ENCODE data around the gene ZNF227.

Gene ZNF227

DNA sequence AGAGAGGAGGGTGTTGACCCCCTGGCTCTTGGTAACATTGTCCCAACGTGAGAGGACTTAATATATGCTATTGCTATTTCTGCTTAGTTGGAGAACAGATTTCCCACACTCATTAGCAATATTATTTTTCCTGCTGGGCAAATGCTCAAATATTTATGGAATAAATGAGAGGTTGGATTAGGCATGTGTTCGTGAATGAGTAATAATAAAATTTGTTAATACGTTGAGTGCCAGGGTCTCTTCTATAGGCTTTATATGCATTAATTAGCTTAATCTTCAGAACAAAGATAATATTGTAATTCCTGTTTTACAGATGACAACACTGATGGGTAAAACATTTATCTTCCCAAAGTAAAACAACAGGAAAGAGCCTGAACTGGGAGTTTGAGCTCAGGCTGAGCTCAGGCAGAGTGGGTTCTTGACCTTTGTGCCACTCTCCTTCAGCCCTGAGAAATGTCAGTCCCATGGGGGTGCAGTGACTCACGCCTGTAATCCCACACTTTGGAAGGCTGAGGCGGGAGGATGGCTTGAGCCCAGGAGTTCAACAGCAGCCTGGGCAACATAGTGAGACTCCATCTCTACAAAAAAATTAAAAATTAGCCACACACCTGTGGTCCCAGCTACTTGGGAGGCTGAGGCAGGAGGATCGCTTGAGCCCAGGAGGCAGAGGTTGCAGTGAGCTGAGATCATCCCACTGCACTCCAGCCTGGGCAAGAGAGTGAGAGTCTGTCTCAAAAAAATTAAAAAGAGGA is 48.5 kb downstream of the ZNF227 start:
- no peak for DNase-seq (ENCODE audit: low spot score)
- in situ Hi-C loops (cut with MboI; ENCODE audit: low sequenced_read_pairs, unreplicated experiment), result no loop called here
- TF ChIP-seq, protein P1, sequence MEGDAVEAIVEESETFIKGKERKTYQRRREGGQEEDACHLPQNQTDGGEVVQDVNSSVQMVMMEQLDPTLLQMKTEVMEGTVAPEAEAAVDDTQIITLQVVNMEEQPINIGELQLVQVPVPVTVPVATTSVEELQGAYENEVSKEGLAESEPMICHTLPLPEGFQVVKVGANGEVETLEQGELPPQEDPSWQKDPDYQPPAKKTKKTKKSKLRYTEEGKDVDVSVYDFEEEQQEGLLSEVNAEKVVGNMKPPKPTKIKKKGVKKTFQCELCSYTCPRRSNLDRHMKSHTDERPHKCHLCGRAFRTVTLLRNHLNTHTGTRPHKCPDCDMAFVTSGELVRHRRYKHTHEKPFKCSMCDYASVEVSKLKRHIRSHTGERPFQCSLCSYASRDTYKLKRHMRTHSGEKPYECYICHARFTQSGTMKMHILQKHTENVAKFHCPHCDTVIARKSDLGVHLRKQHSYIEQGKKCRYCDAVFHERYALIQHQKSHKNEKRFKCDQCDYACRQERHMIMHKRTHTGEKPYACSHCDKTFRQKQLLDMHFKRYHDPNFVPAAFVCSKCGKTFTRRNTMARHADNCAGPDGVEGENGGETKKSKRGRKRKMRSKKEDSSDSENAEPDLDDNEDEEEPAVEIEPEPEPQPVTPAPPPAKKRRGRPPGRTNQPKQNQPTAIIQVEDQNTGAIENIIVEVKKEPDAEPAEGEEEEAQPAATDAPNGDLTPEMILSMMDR (IDR thresholded peaks at IDR 0.05; ENCODE audit: borderline replicate concordance, control extremely low read depth, extremely low read depth, insufficient read depth, missing control alignments), result no peak

DNA sequence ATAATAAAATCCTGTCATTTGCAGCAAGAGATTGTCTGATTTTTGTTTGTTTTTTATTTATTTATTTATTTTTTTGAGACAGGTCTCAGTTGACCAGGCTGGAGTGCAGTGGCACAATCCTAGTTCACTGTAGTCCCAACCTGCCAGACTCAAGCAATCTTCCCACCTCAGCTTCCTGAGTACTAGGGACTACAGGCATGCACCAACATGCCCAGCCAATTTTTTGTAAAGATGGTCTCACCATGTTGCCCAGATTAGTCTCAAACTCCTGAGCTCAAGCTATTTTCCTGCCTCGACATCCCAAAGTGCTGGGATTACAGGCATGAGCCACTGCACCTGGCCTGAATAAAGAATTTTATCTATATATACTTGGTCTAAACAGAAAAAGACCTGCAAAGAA is 65.0 kb downstream of the ZNF227 start:
- TF ChIP-seq, protein P1 (IDR thresholded peaks at IDR 0.05; ENCODE audit: borderline replicate concordance, control extremely low read depth, extremely low read depth, insufficient read depth, missing control alignments), result no peak
- DNase-seq (ENCODE audit: low spot score), result no peak
- in situ Hi-C loops (cut with MboI; ENCODE audit: low sequenced_read_pairs, unreplicated experiment), result no loop called here

DNA sequence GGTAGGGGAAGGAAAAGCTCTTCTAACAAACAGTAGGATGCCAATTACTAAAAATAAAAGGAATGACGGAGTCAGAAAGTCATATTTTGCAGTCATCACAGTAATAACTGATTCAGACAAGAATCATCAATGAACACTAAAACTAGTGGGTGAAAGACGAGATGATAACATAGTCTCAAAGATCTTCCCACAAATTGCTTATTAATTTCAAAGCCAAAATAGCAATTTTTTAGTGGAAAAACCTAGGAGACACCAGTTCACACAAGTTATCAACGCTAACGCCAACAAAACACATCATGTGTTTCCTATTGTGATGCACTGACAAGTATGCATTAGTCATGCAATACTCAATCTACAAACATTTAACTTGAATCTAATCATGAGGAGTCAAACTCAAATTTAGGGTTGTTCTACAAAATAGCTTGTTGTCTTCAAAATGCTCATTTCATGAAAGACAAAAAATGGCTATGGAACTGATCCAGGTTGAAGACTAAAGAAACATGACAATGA is 65.9 kb downstream of the ZNF227 start:
- in situ Hi-C loops (cut with MboI; ENCODE audit: low sequenced_read_pairs, unreplicated experiment), result no loop called here
- TF ChIP-seq, protein P1 (IDR thresholded peaks at IDR 0.05; ENCODE audit: borderline replicate concordance, control extremely low read depth, extremely low read depth, insufficient read depth, missing control alignments), result no peak
- DNase-seq (ENCODE audit: low spot score), result no peak

DNA sequence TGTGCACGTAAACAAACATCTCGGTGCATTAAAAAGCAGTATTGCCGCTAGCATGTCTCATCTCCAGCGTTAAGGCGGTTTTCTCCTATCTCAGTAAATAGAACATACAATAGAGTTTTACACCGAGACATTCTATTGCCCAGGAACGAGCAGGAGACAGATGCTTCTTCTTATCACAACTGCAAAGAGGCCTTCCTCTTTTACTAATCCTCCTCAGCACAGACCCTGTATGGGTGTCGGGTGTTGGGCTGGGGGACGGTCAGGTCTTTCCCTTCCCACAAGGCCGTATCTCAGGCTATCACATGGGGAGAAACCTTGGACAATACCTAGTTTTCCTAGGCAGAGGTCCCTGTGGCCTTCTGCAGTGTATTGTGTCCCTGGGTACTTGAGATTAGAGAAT is 68.6 kb downstream of the ZNF227 start:
- in situ Hi-C loops (cut with MboI; ENCODE audit: low sequenced_read_pairs, unreplicated experiment), result no loop called here
- TF ChIP-seq, protein P1 (IDR thresholded peaks at IDR 0.05; ENCODE audit: borderline replicate concordance, control extremely low read depth, extremely low read depth, insufficient read depth, missing control alignments), result no peak
- DNase-seq (ENCODE audit: low spot score), result no peak

DNA sequence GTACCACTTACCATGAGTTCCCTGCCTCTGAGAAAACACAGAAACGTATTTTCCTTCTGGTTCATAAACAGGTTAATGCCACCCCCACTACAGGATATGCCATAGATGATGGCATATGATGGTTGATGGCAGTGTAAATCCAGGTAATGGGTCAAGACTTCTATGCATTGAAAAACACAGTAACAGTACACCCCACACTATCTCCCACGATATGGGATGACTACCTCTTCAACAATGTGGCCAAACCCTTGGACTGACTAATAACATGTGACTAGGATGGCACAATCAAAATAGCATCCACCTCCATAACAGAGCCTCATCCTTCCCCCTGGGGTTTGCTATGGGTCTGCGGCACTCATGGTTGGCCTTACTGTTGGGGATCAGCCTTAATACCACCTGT is 70.5 kb downstream of the ZNF227 start:
- DNase-seq (ENCODE audit: low spot score), result no peak

DNA sequence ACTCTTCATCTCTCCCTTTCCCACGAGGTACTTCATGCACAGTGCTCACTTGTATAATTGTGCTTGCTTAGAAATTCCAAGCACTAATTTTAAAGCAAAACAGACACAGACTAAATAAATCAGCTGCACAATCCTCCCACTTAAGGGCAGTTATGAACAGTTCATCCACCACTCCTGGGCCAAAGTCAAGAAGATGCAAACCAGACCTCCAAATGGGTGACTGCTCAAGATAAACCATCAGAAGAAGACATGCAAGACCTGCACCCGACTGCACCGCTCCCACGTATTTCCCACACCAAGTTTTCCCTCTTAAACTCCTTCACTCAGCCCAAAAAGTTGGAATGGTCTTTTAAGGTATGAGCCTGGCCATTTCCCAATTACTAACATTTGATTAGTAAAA is 72.6 kb downstream of the ZNF227 start:
- DNase-seq (ENCODE audit: low spot score), result no peak
- TF ChIP-seq, protein P1 (IDR thresholded peaks at IDR 0.05; ENCODE audit: borderline replicate concordance, control extremely low read depth, extremely low read depth, insufficient read depth, missing control alignments), result no peak
- in situ Hi-C loops (cut with MboI; ENCODE audit: low sequenced_read_pairs, unreplicated experiment), result no loop called here

More for the DNA sequence above, 70.5 kb downstream of the ZNF227 start:
- in situ Hi-C loops (cut with MboI; ENCODE audit: low sequenced_read_pairs, unreplicated experiment), result no loop called here
- TF ChIP-seq, protein P1 (IDR thresholded peaks at IDR 0.05; ENCODE audit: borderline replicate concordance, control extremely low read depth, extremely low read depth, insufficient read depth, missing control alignments), result no peak

All from GM13976 (cell line).